GM19468 (cell line): ENCODE data around the gene LRMDA.

ENCODE experiments used
- ATAC-seq: cut with Tn5 transposase; IDR thresholded peaks from one replicate; pipeline ENCODE4 v1.9.1; 2021; ENCODE audit warnings: mild to moderate bottlenecking, moderate library complexity, moderate number of reproducible peaks; ENCODE audit not compliant: unreplicated experiment; ENCODE audit errors: extremely low read depth

The LRMDA gene

GRCh38 chr10:75441196-75441595 lies 9.8 kb downstream of the LRMDA start:
- ATAC-seq, result no peak

- ATAC-seq, result no peak
Measured at GRCh38 chr10:75441682-75442081, 10.3 kb downstream of the LRMDA start.

GRCh38 chr10:75443362-75443761 lies 11.9 kb downstream of the LRMDA start:
- ATAC-seq, result no peak

- ATAC-seq, result no peak
Measured at GRCh38 chr10:75444781-75445386, 13.5 kb downstream of the LRMDA start.

- no peak for ATAC-seq
Measured at GRCh38 chr10:75446508-75446907, 15.1 kb downstream of the LRMDA start.

GRCh38 chr10:75448166-75448565 lies 16.7 kb downstream of the LRMDA start:
- ATAC-seq, result no peak

- ATAC-seq, result no peak
Measured at GRCh38 chr10:75449382-75450074, 18.1 kb downstream of the LRMDA start.

GRCh38 chr10:75450075-75450445 lies 18.6 kb downstream of the LRMDA start:
- ATAC-seq, result no peak

GRCh38 chr10:75450644-75451640 lies 19.5 kb downstream of the LRMDA start:
- ATAC-seq, result no peak

GRCh38 chr10:75451831-75452230 lies 20.4 kb downstream of the LRMDA start:
- ATAC-seq, result no peak

GRCh38 chr10:75452997-75453396 lies 21.6 kb downstream of the LRMDA start:
- ATAC-seq, result no peak

GRCh38 chr10:75456122-75456521 lies 24.7 kb downstream of the LRMDA start:
- no peak for ATAC-seq

GRCh38 chr10:75460059-75460458 lies 28.6 kb downstream of the LRMDA start:
- ATAC-seq, result no peak

GRCh38 chr10:75461672-75462649 lies 30.5 kb downstream of the LRMDA start:
- ATAC-seq, result no peak

- ATAC-seq, result no peak
Measured at GRCh38 chr10:75462865-75463264, 31.4 kb downstream of the LRMDA start.

GRCh38 chr10:75464478-75465449 lies 33.3 kb downstream of the LRMDA start:
- no peak for ATAC-seq

- no peak for ATAC-seq
Measured at GRCh38 chr10:75465450-75465827, 34.0 kb downstream of the LRMDA start.

GRCh38 chr10:75466001-75466400 lies 34.6 kb downstream of the LRMDA start:
- no peak for ATAC-seq

GRCh38 chr10:75466886-75467285 lies 35.5 kb downstream of the LRMDA start:
- no peak for ATAC-seq
